GM12864 (cell line): ENCODE results near the gene ATP2B1.

Source experiments
- DNase-seq: peaks from one replicate; pipeline ENCODE4 v3.0.0-alpha.2; 2011; ENCODE audit warnings: low read depth
- H3K4me3 ChIP-seq: 2 replicates; pipeline ENCODE4 v1.5.1; 2011; ENCODE audit warnings: mild to moderate bottlenecking, low read depth, low read length, control low read depth
- TF ChIP-seq, protein P1 (sequence below): IDR thresholded peaks from 2 replicates; pipeline ENCODE4 v1.5.1; 2011; ENCODE audit warnings: low read depth, mild to moderate bottlenecking, moderate library complexity, low read length, control low read depth, inconsistent platforms; ENCODE audit errors: missing control alignments

Gene ATP2B1

GRCh38 chr12:89712706-89713105 lies 4.1 kb upstream of the ATP2B1 start:
- DNase-seq = no peak
- no peak overlapping the region for H3K4me3 ChIP-seq
- TF ChIP-seq, protein P1, sequence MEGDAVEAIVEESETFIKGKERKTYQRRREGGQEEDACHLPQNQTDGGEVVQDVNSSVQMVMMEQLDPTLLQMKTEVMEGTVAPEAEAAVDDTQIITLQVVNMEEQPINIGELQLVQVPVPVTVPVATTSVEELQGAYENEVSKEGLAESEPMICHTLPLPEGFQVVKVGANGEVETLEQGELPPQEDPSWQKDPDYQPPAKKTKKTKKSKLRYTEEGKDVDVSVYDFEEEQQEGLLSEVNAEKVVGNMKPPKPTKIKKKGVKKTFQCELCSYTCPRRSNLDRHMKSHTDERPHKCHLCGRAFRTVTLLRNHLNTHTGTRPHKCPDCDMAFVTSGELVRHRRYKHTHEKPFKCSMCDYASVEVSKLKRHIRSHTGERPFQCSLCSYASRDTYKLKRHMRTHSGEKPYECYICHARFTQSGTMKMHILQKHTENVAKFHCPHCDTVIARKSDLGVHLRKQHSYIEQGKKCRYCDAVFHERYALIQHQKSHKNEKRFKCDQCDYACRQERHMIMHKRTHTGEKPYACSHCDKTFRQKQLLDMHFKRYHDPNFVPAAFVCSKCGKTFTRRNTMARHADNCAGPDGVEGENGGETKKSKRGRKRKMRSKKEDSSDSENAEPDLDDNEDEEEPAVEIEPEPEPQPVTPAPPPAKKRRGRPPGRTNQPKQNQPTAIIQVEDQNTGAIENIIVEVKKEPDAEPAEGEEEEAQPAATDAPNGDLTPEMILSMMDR = no peak

DNA sequence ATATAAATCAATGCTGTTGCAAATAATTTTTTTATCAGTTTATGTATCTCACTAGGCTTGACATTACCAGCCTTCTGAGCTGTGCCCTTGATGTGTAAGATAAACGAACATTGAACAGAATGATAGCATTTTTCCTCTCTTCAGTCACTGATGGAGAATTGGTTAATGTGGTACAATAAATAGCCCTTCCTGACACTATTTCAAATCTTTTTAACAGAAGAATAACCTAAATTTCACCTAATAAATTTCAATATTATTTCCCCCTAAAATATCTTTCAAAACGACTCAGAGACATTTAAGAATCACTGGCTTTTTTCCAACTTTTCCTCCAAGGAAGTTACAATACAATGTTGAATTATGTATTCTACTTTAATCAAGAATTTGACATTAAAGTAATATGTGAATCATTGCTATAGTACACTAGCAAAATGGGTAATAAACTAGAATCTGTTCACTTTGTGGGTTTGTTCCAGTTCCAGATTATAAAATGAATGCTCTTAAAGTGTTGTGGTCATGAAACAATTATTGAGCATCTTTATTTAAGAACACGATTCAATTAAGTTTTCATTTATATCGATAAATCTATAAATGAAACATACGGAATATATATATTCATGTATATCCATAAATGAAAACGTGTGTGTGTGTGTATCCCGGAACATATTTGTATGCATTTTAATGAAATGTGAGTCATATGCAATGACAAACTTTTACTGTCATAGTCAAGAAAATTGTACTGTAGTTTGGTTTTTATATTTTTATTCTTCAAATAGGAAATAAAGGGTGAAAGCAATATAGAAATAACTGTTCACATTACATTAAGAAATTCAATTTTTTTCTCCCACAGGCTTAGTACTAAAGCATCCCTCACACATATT lies 2.5 kb upstream of the ATP2B1 start:
- TF ChIP-seq, protein P1 = no peak
- H3K4me3 ChIP-seq = peak overlapping the region; percentile 67; the same call in 1 of the 2 replicates
- DNase-seq = no peak

- DNase-seq = no peak
- TF ChIP-seq, protein P1 = no peak
- peak overlapping the region; percentile 67 for H3K4me3 ChIP-seq
Measured at GRCh38 chr12:89709995-89710872, 1.6 kb upstream of the ATP2B1 start.

- H3K4me3 ChIP-seq = peak overlapping the region; percentile 67
- DNase-seq = peak; percentile 96
- TF ChIP-seq, protein P1 = no peak
Measured at GRCh38 chr12:89709157-89709994, 738 bp upstream of the ATP2B1 start.

GRCh38 chr12:89707703-89708564 lies 704 bp downstream of the ATP2B1 start:
- no peak for DNase-seq
- peak overlapping the region; percentile 67 for H3K4me3 ChIP-seq
- TF ChIP-seq, protein P1 = no peak
